HepG2 (cell line): ENCODE results near the gene GNGT2. TPM values are rescaled to one million over a fixed set of nuclear protein-coding genes. Genes with fewer than 3 reads are reported as not detected.

ENCODE experiments used
- EHMT2 ChIP-seq: fragments of 200-600 bp; sonication (generic); IDR thresholded peaks from 2 replicates; pipeline ENCODE4 v1.7.0; 2017; ENCODE audit warnings: antibody characterized with exemption, low read depth, low read length, borderline replicate concordance
- ERF ChIP-seq: IDR thresholded peaks from 2 replicates; pipeline ENCODE4 v1.6.1; 2018; ENCODE audit warnings: missing biosample characterization, missing genetic modification reagents
- SMAD3 ChIP-seq: sonication (generic); formaldehyde crosslinking; IDR thresholded peaks from 2 replicates; pipeline ENCODE4 v1.4.0; 2020; ENCODE audit warnings: missing genetic modification reagents
- SOX6 ChIP-seq, 2 experiments: fragments of 450-650 bp in 1 of 2; sonication (generic) in 1 of 2; formaldehyde crosslinking in 1 of 2; IDR thresholded peaks; 2 replicates each; pipeline versions ENCODE4 v1.4.0 to v1.6.1; 2017 to 2020; ENCODE audit warnings: antibody characterized with exemption in 1 of 2, mild to moderate bottlenecking in 1 of 2, missing genetic modification reagents in 1 of 2
- TAF1 ChIP-seq: sonication (generic); formaldehyde crosslinking; IDR thresholded peaks from 2 replicates; pipeline ENCODE4 v1.4.0; 2020; ENCODE audit warnings: missing genetic modification reagents
- ZNF546 ChIP-seq: sonication (generic); formaldehyde crosslinking; conservative IDR thresholded peaks from 2 replicates; pipeline ENCODE4 v1.8.1; 2023; ENCODE audit warnings: mild to moderate bottlenecking, missing genetic modification reagents
- ZNF562 ChIP-seq: sonication (generic); formaldehyde crosslinking; IDR thresholded peaks from 2 replicates; pipeline ENCODE4 v1.8.0; 2022; ENCODE audit warnings: missing genetic modification reagents, borderline replicate concordance
- polyA plus RNA-seq, 8 experiments: library from polyadenylated mRNA; depleted of rRNA in 3 of 8; stranded (reverse) in 7 of 8; unstranded in 1 of 8; fragments of >200 nt; fragmentation: Illumina TruSeq in 4 of 8; extraction: Trizol in 4 of 8; gene quantifications; 2 replicates each; pipeline versions ENCODE4 v1.2.1 to v1.2.3, GENCODE V29; 2011 to 2016; ENCODE audit warnings: low read depth in 4 of 8, missing spikeins in 1 of 8, mixed read lengths in 1 of 8; ENCODE audit not compliant: insufficient read depth in 1 of 8
- total RNA-seq, 5 experiments: library from RNA; depleted of rRNA; stranded (reverse); fragments of >200 nt; fragmentation: Illumina TruSeq; extraction: Trizol; gene quantifications; 2 replicates each; pipeline ENCODE4 v1.2.3, GENCODE V29; 2016; ENCODE audit warnings: low read depth in 1 of 5
- TF ChIP-seq, protein P1 (sequence below): sonication (generic); formaldehyde crosslinking; IDR thresholded peaks from 2 replicates; pipeline ENCODE4 v1.8.0; 2022; ENCODE audit warnings: low read depth, missing genetic modification reagents
- TF ChIP-seq, protein P2 (sequence below): IDR thresholded peaks from 2 replicates; pipeline ENCODE4 v1.6.1; 2016; ENCODE audit warnings: missing compliant biosample characterization, missing genetic modification reagents, borderline replicate concordance
- TF ChIP-seq, protein P3 (sequence below): sonication (generic); formaldehyde crosslinking; IDR thresholded peaks from 2 replicates; pipeline ENCODE4 v1.4.0; 2020; ENCODE audit warnings: missing genetic modification reagents
- TF ChIP-seq, protein P4 (sequence below): sonication (generic); formaldehyde crosslinking; IDR thresholded peaks from 2 replicates; pipeline ENCODE4 v1.5.0; 2020; ENCODE audit warnings: missing genetic modification reagents
- TF ChIP-seq, protein P5 (sequence below): sonication (generic); formaldehyde crosslinking; IDR thresholded peaks from 2 replicates; pipeline ENCODE4 v1.5.0; 2020; ENCODE audit warnings: missing genetic modification reagents, mild to moderate bottlenecking, borderline replicate concordance
- TF ChIP-seq, protein P6 (sequence below): fragments of 450-650 bp; IDR thresholded peaks from 2 replicates; pipeline ENCODE4 v1.6.1; 2016
- TF ChIP-seq, protein P7 (sequence below): sonication (generic); formaldehyde crosslinking; IDR thresholded peaks from 2 replicates; pipeline ENCODE4 v1.5.0; 2020; ENCODE audit warnings: missing genetic modification reagents

The GNGT2 gene
- total and polyA plus RNA-seq, 2 of the 13 experiments (the other 11 are each of a cell fraction or from before 2014, with no cell fraction given): not detected

DNA sequence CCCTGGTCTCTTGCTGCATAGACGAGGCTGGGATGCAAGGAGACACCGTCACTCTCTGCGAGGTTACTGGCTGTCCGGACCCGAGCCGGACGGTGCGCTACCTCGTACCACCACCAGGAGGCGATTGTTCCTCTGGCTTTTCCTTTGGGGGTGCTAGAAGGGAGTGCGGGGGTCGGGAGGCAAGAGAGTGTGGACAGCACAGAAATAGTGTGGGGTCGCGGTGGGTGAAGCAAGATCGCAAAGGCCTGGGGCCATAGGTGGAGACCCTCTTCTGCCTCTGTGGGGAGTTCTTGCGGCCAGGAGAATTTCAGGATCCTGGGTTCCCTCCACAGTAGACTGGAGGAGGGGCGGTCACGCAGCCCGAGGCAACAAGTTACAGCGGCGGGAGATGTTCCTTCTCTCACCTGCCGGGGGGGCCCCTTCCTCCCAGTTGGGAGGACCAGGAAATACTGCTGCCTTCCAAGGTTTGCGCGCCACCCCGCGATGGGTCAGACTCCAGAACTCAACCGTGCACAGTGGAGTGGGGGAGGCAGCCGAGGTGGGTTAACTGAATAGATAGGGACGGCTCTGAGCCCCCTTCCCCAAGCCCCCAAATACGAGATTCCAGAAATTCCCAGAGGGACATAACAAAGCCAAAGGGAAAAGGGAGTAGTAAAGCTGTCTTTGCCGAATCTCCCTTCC is 13.3 kb upstream of the GNGT2 start (continued):
- TF ChIP-seq, protein P1, sequence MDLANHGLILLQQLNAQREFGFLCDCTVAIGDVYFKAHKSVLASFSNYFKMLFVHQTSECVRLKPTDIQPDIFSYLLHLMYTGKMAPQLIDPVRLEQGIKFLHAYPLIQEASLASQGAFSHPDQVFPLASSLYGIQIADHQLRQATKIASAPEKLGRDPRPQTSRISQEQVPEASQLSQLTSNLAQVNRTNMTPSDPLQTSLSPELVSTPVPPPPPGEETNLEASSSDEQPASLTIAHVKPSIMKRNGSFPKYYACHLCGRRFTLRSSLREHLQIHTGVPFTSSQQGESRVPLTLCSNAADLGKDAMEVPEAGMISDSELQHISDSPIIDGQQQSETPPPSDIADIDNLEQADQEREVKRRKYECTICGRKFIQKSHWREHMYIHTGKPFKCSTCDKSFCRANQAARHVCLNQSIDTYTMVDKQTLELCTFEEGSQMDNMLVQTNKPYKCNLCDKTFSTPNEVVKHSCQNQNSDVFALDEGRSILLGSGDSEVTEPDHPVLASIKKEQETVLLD: no peak
- TF ChIP-seq, protein P2, sequence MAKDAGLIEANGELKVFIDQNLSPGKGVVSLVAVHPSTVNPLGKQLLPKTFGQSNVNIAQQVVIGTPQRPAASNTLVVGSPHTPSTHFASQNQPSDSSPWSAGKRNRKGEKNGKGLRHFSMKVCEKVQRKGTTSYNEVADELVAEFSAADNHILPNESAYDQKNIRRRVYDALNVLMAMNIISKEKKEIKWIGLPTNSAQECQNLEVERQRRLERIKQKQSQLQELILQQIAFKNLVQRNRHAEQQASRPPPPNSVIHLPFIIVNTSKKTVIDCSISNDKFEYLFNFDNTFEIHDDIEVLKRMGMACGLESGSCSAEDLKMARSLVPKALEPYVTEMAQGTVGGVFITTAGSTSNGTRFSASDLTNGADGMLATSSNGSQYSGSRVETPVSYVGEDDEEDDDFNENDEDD: no peak
- no peak for TF ChIP-seq ERF
- TF ChIP-seq, protein P3, sequence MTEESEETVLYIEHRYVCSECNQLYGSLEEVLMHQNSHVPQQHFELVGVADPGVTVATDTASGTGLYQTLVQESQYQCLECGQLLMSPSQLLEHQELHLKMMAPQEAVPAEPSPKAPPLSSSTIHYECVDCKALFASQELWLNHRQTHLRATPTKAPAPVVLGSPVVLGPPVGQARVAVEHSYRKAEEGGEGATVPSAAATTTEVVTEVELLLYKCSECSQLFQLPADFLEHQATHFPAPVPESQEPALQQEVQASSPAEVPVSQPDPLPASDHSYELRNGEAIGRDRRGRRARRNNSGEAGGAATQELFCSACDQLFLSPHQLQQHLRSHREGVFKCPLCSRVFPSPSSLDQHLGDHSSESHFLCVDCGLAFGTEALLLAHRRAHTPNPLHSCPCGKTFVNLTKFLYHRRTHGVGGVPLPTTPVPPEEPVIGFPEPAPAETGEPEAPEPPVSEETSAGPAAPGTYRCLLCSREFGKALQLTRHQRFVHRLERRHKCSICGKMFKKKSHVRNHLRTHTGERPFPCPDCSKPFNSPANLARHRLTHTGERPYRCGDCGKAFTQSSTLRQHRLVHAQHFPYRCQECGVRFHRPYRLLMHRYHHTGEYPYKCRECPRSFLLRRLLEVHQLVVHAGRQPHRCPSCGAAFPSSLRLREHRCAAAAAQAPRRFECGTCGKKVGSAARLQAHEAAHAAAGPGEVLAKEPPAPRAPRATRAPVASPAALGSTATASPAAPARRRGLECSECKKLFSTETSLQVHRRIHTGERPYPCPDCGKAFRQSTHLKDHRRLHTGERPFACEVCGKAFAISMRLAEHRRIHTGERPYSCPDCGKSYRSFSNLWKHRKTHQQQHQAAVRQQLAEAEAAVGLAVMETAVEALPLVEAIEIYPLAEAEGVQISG: peak; percentile 25; the same call in 1 of the 2 replicates
- TF ChIP-seq, protein P4, sequence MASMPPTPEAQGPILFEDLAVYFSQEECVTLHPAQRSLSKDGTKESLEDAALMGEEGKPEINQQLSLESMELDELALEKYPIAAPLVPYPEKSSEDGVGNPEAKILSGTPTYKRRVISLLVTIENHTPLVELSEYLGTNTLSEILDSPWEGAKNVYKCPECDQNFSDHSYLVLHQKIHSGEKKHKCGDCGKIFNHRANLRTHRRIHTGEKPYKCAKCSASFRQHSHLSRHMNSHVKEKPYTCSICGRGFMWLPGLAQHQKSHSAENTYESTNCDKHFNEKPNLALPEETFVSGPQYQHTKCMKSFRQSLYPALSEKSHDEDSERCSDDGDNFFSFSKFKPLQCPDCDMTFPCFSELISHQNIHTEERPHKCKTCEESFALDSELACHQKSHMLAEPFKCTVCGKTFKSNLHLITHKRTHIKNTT (CRISPR knock-in tag): no peak
- TF ChIP-seq, protein P5, sequence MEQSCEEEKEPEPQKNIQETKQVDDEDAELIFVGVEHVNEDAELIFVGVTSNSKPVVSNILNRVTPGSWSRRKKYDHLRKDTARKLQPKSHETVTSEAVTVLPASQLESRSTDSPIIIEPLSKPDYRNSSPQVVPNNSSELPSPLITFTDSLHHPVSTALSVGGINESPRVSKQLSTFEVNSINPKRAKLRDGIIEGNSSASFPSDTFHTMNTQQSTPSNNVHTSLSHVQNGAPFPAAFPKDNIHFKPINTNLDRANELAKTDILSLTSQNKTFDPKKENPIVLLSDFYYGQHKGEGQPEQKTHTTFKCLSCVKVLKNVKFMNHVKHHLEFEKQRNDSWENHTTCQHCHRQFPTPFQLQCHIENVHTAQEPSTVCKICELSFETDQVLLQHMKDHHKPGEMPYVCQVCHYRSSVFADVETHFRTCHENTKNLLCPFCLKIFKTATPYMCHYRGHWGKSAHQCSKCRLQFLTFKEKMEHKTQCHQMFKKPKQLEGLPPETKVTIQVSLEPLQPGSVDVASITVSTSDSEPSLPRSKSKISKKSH: 0 out of 2 replicates have a peak, but pooled peaks have one; percentile 46
- no peak for TF ChIP-seq SMAD3 (CRISPR knock-in tag)
- TF ChIP-seq, protein P6, sequence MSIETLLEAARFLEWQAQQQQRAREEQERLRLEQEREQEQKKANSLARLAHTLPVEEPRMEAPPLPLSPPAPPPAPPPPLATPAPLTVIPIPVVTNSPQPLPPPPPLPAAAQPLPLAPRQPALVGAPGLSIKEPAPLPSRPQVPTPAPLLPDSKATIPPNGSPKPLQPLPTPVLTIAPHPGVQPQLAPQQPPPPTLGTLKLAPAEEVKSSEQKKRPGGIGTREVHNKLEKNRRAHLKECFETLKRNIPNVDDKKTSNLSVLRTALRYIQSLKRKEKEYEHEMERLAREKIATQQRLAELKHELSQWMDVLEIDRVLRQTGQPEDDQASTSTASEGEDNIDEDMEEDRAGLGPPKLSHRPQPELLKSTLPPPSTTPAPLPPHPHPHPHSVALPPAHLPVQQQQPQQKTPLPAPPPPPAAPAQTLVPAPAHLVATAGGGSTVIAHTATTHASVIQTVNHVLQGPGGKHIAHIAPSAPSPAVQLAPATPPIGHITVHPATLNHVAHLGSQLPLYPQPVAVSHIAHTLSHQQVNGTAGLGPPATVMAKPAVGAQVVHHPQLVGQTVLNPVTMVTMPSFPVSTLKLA: no peak
- no peak for TF ChIP-seq TAF1 (CRISPR knock-in tag)
- no peak for TF ChIP-seq SOX6 (IDR thresholded peaks at IDR 0.05)
- 0 out of 2 replicates have a peak, but pooled peaks have one; percentile 12 for TF ChIP-seq SOX6 (CRISPR knock-in tag; IDR thresholded peaks at IDR 0.05)
- no peak for TF ChIP-seq EHMT2
- 0 out of 2 replicates have a peak, but pooled peaks have one; percentile 39 for TF ChIP-seq ZNF546 (CRISPR knock-in tag)
- TF ChIP-seq, protein P7, sequence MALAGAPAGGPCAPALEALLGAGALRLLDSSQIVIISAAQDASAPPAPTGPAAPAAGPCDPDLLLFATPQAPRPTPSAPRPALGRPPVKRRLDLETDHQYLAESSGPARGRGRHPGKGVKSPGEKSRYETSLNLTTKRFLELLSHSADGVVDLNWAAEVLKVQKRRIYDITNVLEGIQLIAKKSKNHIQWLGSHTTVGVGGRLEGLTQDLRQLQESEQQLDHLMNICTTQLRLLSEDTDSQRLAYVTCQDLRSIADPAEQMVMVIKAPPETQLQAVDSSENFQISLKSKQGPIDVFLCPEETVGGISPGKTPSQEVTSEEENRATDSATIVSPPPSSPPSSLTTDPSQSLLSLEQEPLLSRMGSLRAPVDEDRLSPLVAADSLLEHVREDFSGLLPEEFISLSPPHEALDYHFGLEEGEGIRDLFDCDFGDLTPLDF: no peak
- no peak for TF ChIP-seq ZNF562 (CRISPR knock-in tag)
